D721Med (cell line): ENCODE data around the gene GGNBP2.

ENCODE experiments used
- DNase-seq: peaks from one replicate; pipeline ENCODE4 v3.0.0; 2011; ENCODE audit warnings: low spot score; ENCODE audit not compliant: insufficient read length
- FAIRE-seq: peaks from 2 replicates; lab custom pipeline; 2011; peaks lifted over from hg19 to GRCh38; lab: Jason Lieb, UNC
- CTCF ChIP-seq: IDR thresholded peaks from 2 replicates; pipeline ENCODE4 v1.5.1; 2012; ENCODE audit warnings: mild to moderate bottlenecking, control low read depth; ENCODE audit not compliant: insufficient read depth; ENCODE audit errors: missing control alignments

GGNBP2 gene

GRCh38 chr17:36553459-36553858 lies 8.7 kb downstream of the GGNBP2 start:
- FAIRE-seq (no peak), DNase-seq (no peak)
- no peak for TF ChIP-seq CTCF

GRCh38 chr17:36566081-36566480 lies 21.4 kb downstream of the GGNBP2 start:
- TF ChIP-seq CTCF, result no peak
- FAIRE-seq, result no peak
- no peak for DNase-seq

- DNase-seq (no peak), FAIRE-seq (no peak)
- no peak for TF ChIP-seq CTCF
Measured at GRCh38 chr17:36575028-36575427, 30.3 kb downstream of the GGNBP2 start.

GRCh38 chr17:36576793-36577192 lies 32.1 kb downstream of the GGNBP2 start:
- no peak for TF ChIP-seq CTCF
- DNase-seq (no peak), FAIRE-seq (no peak)

- no peak for FAIRE-seq
- DNase-seq, result no peak
- no peak for TF ChIP-seq CTCF
Measured at GRCh38 chr17:36578671-36579070, 34.0 kb downstream of the GGNBP2 start.

- FAIRE-seq (no peak), DNase-seq (no peak)
- TF ChIP-seq CTCF, result no peak
Measured at GRCh38 chr17:36583787-36584186, 39.1 kb downstream of the GGNBP2 start.

- DNase-seq (no peak), FAIRE-seq (no peak)
- no peak for TF ChIP-seq CTCF
Measured at GRCh38 chr17:36586138-36586537, 41.4 kb downstream of the GGNBP2 start.
